ENCODE data around the gene SPATC1L. TPM values are rescaled to one million over a fixed set of nuclear protein-coding genes. Genes with fewer than 3 reads are reported as not detected.

Gene SPATC1L
- total and polyA plus RNA-seq, 2 of the 8 experiments (the other 6 are each of a cell fraction or from before 2014, with no cell fraction given), result 24.9 to 50.0 TPM

DNA sequence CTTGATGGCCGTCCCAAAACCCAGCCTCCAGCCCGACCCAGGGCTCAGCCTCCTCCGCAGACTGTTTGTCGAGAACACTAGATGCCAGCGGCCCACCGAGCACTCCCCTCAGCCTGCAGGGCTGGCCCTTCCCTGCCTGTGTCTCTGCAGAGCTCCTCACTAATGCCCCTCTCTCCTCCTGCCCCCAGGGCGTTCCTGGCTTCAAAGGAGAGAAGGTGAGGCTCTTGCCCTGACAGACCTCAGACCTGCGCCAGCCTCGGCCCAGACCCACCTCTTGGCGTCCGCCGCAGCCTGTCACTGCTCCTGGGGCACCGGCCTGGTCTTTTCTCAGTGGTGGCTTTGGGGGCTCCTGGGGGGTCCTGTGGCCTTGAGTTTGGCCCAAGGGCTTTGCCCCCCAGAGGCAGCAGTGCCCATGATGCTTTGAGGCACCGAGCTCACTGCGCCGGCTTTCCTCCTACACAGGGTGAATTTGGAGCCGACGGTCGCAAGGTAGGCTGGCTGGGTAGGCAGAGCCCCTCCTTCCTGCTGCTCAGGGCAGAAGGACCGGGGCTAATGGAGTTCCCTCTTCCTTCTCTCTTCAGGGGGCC is 68.0 kb downstream of the SPATC1L start:
- H3K14ac ChIP-seq (ENCODE audit: insufficient read length), result no peak overlapping the region
- H3K79me2 ChIP-seq (ENCODE audit: control insufficient read depth in 1 of 2, insufficient read depth in 2 of 2, low read length in 2 of 2), result no peaks in the 10 kb centered on the region
- no peaks in the 10 kb centered on the region for H3K79me1 ChIP-seq (ENCODE audit: low read depth, low read length)
- 94% methylated on average over 13 of the region's 20 CpGs; no CpG with 5 or more reads in 1 of the 2 experiments for WGBS, 2 experiments (ENCODE audit: extremely low coverage in 1 of 2, insufficient coverage in 1 of 2, insufficient read length in 1 of 2, insufficient replicate concordance in 2 of 2, low coverage in 1 of 2, low lambda C conversion rate in 2 of 2, missing lambda C conversion rate in 1 of 2)
- no peak overlapping the region for H4K5ac ChIP-seq (ENCODE audit: insufficient read length, low read depth, low read length)
- H3K4me1 ChIP-seq (replicated peaks in 1 of 4; ENCODE audit: control insufficient read depth in 3 of 4, insufficient read depth in 4 of 4, low read length in 3 of 4), result no peaks in the 10 kb centered on the region
- 0 out of 2 replicates have a peak overlapping the region, but pooled peaks have one; percentile 14 for H4K8ac ChIP-seq (ENCODE audit: extremely low read depth, insufficient read depth, low read length)
- no peak for FAIRE-seq
- no peak overlapping the region for H3K23ac ChIP-seq (ENCODE audit: insufficient read length)
- H2BK15ac ChIP-seq (ENCODE audit: low read length), result no peak overlapping the region
- no peak overlapping the region for H3K9ac ChIP-seq (replicated peaks in 1 of 4; ENCODE audit: extremely low read depth in 1 of 4, low read depth in 3 of 4, low read length in 3 of 4)
- H4K20me1 ChIP-seq (replicated peaks in 1 of 2; ENCODE audit: control insufficient read depth in 1 of 2, insufficient read depth in 2 of 2, low read length in 2 of 2), result peaks cover 0 to 3% of the 10 kb centered on the region in 2 experiments
- no peak overlapping the region for H2AK5ac ChIP-seq (ENCODE audit: low read depth, low read length)
- H3K36me3 ChIP-seq (ENCODE audit: control insufficient read depth in 2 of 4, insufficient read depth in 4 of 4, low read length in 3 of 4), result peaks cover 0 to 28% (median 2%) of the 10 kb centered on the region in 4 experiments; a peak in 5 of 8 replicates
- no peak overlapping the region for H3K4me3 ChIP-seq (ENCODE audit: extremely low read depth in 1 of 4, insufficient read depth in 2 of 4, low read depth in 3 of 4, low read length in 4 of 4)
- no peak overlapping the region for H2BK12ac ChIP-seq (ENCODE audit: low read depth, low read length)
- TF ChIP-seq, protein P1, sequence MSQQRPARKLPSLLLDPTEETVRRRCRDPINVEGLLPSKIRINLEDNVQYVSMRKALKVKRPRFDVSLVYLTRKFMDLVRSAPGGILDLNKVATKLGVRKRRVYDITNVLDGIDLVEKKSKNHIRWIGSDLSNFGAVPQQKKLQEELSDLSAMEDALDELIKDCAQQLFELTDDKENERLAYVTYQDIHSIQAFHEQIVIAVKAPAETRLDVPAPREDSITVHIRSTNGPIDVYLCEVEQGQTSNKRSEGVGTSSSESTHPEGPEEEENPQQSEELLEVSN (IDR thresholded peaks at IDR 0.05), result no peak
- TF ChIP-seq HDAC2 (IDR thresholded peaks at IDR 0.05; ENCODE audit: borderline replicate concordance in 1 of 2, low read depth in 2 of 2, low read length in 2 of 2), result no peak
- TF ChIP-seq TBP (IDR thresholded peaks at IDR 0.05; ENCODE audit: low read depth, low read length), result no peak
- no peak for TF ChIP-seq RNF2 (IDR thresholded peaks at IDR 0.05; ENCODE audit: borderline replicate concordance, low read depth, low read length, missing control alignments, poor library complexity, severe bottlenecking)
- no peak for TF ChIP-seq CHD1 (IDR thresholded peaks at IDR 0.05; ENCODE audit: low read depth, low read length)
- no peak overlapping the region for H4K91ac ChIP-seq (replicated peaks; ENCODE audit: insufficient read length, low read length)
- H3K18ac ChIP-seq (ENCODE audit: extremely low read depth, low read length), result no peak overlapping the region
- H2BK20ac ChIP-seq (ENCODE audit: low read length), result no peak overlapping the region
- DNase-seq (ENCODE audit: low read depth in 1 of 2, low spot score in 2 of 2), result peak in 1 of 2 experiments; percentile 38
- no peaks in the 10 kb centered on the region for H3K23me2 ChIP-seq (ENCODE audit: low read depth, low read length)
- H3K4me2 ChIP-seq (ENCODE audit: insufficient read depth in 1 of 2, low read depth in 2 of 2, low read length in 2 of 2), result no peak overlapping the region
- CTCF ChIA-PET (ENCODE audit: partially characterized antibody), result interaction anchor here (1.8 to 3.1 kb wide), 2 partner anchors 27 to 37 kb away, joined by 4 to 14 read pairs; no protein-coding TSS in a partner anchor
- POLR2A ChIA-PET (ENCODE audit: partially characterized antibody), result no interaction called here
- H2BK5ac ChIP-seq (ENCODE audit: low read depth, low read length), result no peak overlapping the region
- peaks cover 0 to 4% of the 10 kb centered on the region in 2 experiments; a peak in 2 of 4 replicates for H3K9me3 ChIP-seq (ENCODE audit: insufficient read depth in 2 of 2, low read depth in 1 of 2, low read length in 1 of 2)
- no peak overlapping the region for H3K27ac ChIP-seq (ENCODE audit: low read depth, low read length)
- no peaks in the 10 kb centered on the region for H3K27me3 ChIP-seq (replicated peaks in 1 of 4; ENCODE audit: control insufficient read depth in 3 of 4, extremely low read depth in 1 of 4, insufficient read depth in 3 of 4, low read length in 3 of 4)
- H2BK120ac ChIP-seq (replicated peaks; ENCODE audit: low read depth, low read length), result no peak overlapping the region
- H2AFZ ChIP-seq (ENCODE audit: low read length), result no peak overlapping the region
- no peak overlapping the region for H3K56ac ChIP-seq (replicated peaks; ENCODE audit: insufficient read length, low read depth, low read length)
- no peak overlapping the region for H3K4ac ChIP-seq (replicated peaks; ENCODE audit: insufficient read length, low read depth, low read length)
